Endothelial cell of umbilical vein (primary cell): ENCODE results near the gene SLC15A1. TPM values are rescaled to one million over a fixed set of nuclear protein-coding genes. Genes with fewer than 3 reads are reported as not detected.

Experiments used
- polyA plus RNA-seq, 4 experiments: library from polyadenylated mRNA; depleted of rRNA in 3 of 4; stranded (reverse) in 3 of 4; unstranded in 1 of 4; fragments of >200 nt; gene quantifications; 2 replicates each; pipeline versions ENCODE4 v1.2.1 to v1.2.3, GENCODE V29; 2011 to 2012; ENCODE audit warnings: missing spikeins in 1 of 4
- small RNA-seq: library from RNA; depleted of rRNA; stranded (forward); fragments of <200 nt; gene quantifications from one replicate; pipeline ENCODE3, GENCODE V24; 2012; ENCODE audit warnings: low replicate concordance, low read depth; ENCODE audit not compliant: insufficient read depth, insufficient read length
- total RNA-seq: library from RNA; stranded (reverse); gene quantifications from 2 replicates; pipeline ENCODE4 v1.2.3, GENCODE V29; 2021

Gene SLC15A1
- total and polyA plus RNA-seq, 2 donors (not counting 3 experiments of a cell fraction or from before 2014, with no cell fraction given), result not detected

Small RNA genes within 50 kb of the gene (small RNA-seq; reads per million reads assigned to genes)
- not detected for gene RN7SL60P

Other genes with a start within 250 kb of the SLC15A1 start
- gene STK24, start 175.6 kb downstream of the SLC15A1 start, total RNA-seq, result 99.4 and 100 TPM in 2 replicates
- 34.0 and 43.3 TPM in 2 replicates for gene STK24, start 175.6 kb downstream of the SLC15A1 start, polyA plus RNA-seq
- gene DOCK9, start 225.4 kb upstream of the SLC15A1 start, total RNA-seq, result 323 and 334 TPM in 2 replicates
- gene DOCK9, start 225.4 kb upstream of the SLC15A1 start, polyA plus RNA-seq, result 129 and 147 TPM in 2 replicates